ENCODE data around the gene CCL11. TPM values are rescaled to one million over a fixed set of nuclear protein-coding genes. Genes with fewer than 3 reads are reported as not detected.
A peak's percentile ranks its signal among the peaks of the same experiment; 100 is the strongest.

Gene CCL11
- total and polyA plus RNA-seq, 2 of the 8 experiments (the other 6 are each of a cell fraction or from before 2014, with no cell fraction given) = not detected

DNA sequence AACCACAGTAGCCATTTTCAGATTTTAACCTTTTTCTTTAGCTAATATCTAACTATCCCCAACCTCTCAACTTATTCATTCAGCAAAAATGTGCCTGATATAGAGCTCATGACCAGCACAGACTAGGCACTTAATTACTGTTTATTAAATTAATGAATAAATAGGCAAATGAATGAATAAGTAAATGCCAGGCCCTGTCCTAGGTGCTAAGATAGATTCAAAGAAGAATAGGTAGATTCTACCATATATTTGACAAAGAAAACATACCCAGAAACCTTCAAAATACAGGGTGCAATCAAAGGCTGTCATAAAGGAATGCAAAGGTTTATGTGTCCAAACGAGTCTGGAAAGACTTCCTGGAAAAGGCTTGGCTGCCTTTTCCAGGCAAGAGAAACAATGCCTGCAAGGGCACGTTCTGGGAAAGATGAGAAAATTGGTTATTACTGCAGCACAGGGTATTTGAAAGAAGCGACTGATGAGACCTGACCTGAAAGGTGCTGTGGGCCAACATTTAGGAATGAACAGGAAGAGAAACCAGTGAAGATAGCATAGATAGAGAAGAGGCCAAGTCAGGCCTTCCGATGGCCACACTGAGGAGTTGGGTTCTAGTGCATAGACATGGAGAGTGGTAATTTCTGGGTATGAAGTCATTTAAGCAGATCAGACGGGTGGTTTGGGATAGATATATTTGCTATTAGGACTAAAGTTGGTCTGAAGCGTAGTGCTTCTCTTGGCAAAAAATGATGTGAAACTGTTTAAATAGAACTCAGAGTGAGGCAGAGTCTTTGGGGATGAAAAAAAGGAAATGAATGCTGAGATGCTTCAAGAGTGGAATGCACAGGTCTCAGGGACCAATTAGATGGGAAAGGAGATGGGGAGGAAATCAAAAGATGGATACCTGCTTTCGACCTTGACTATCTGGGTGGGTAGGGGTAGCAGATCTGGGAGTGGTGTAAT is 41.9 kb upstream of the CCL11 start:
- no peak overlapping the region for H2AK5ac ChIP-seq (ENCODE audit: low read depth, low read length)
- H3K4ac ChIP-seq (replicated peaks; ENCODE audit: insufficient read length, low read depth, low read length) = no peak overlapping the region
- H3K79me1 ChIP-seq (ENCODE audit: low read depth, low read length) = no peaks in the 10 kb centered on the region
- FAIRE-seq (no peak), DNase-seq (ENCODE audit: low read depth in 1 of 2, low spot score in 2 of 2) (no peak)
- H3K23ac ChIP-seq (ENCODE audit: insufficient read length) = no peak overlapping the region
- no peaks in the 10 kb centered on the region for H3K79me2 ChIP-seq (ENCODE audit: control insufficient read depth in 1 of 2, insufficient read depth in 2 of 2, low read length in 2 of 2)
- POLR2A ChIA-PET (ENCODE audit: partially characterized antibody) = no interaction called here
- H2BK5ac ChIP-seq (ENCODE audit: low read depth, low read length) = 0 out of 2 replicates have a peak overlapping the region, but pooled peaks have one; percentile 37
- H4K8ac ChIP-seq (ENCODE audit: extremely low read depth, insufficient read depth, low read length) = no peak overlapping the region
- CTCF ChIA-PET (ENCODE audit: partially characterized antibody) = no interaction called here
- no peak overlapping the region for H2BK12ac ChIP-seq (ENCODE audit: low read depth, low read length)
- H3K9ac ChIP-seq (replicated peaks in 1 of 4; ENCODE audit: extremely low read depth in 1 of 4, low read depth in 3 of 4, low read length in 3 of 4) = no peak overlapping the region
- no peak overlapping the region for H2BK120ac ChIP-seq (replicated peaks; ENCODE audit: low read depth, low read length)
- no peaks in the 10 kb centered on the region for H3K36me3 ChIP-seq (ENCODE audit: control insufficient read depth in 2 of 4, insufficient read depth in 4 of 4, low read length in 3 of 4)
- H3K27ac ChIP-seq (ENCODE audit: low read depth, low read length) = no peak overlapping the region
- no peaks in the 10 kb centered on the region for H4K20me1 ChIP-seq (replicated peaks in 1 of 2; ENCODE audit: control insufficient read depth in 1 of 2, insufficient read depth in 2 of 2, low read length in 2 of 2)
- H2AFZ ChIP-seq (ENCODE audit: low read length) = no peak overlapping the region
- H3K56ac ChIP-seq (replicated peaks; ENCODE audit: insufficient read length, low read depth, low read length) = no peak overlapping the region
- WGBS, 2 experiments (ENCODE audit: extremely low coverage in 1 of 2, insufficient coverage in 1 of 2, insufficient read length in 1 of 2, insufficient replicate concordance in 2 of 2, low coverage in 1 of 2, low lambda C conversion rate in 2 of 2, missing lambda C conversion rate in 1 of 2) = 88% methylated on average over 7 of the region's 7 CpGs; no CpG with 5 or more reads in 1 of the 2 experiments
- H3K14ac ChIP-seq (ENCODE audit: insufficient read length) = no peak overlapping the region
- H2BK20ac ChIP-seq (ENCODE audit: low read length) = no peak overlapping the region
- H3K27me3 ChIP-seq (replicated peaks in 1 of 4; ENCODE audit: control insufficient read depth in 3 of 4, extremely low read depth in 1 of 4, insufficient read depth in 3 of 4, low read length in 3 of 4) = peaks cover 0 to 3% (median 0%) of the 10 kb centered on the region in 4 experiments; a peak in 1 of 7 replicates
- H3K4me1 ChIP-seq (replicated peaks in 1 of 4; ENCODE audit: control insufficient read depth in 3 of 4, insufficient read depth in 4 of 4, low read length in 3 of 4) = peaks cover 0 to 5% (median 3%) of the 10 kb centered on the region in 4 experiments; a peak in 4 of 7 replicates
- H4K91ac ChIP-seq (replicated peaks; ENCODE audit: insufficient read length, low read length) = no peak overlapping the region
- H3K9me3 ChIP-seq (ENCODE audit: insufficient read depth in 2 of 2, low read depth in 1 of 2, low read length in 1 of 2) = no peaks in the 10 kb centered on the region
- H3K4me3 ChIP-seq (ENCODE audit: extremely low read depth in 1 of 4, insufficient read depth in 2 of 4, low read depth in 3 of 4, low read length in 4 of 4) = no peak overlapping the region
- no peaks in the 10 kb centered on the region for H3K23me2 ChIP-seq (ENCODE audit: low read depth, low read length)
- H4K5ac ChIP-seq (ENCODE audit: insufficient read length, low read depth, low read length) = no peak overlapping the region
- no peak overlapping the region for H3K18ac ChIP-seq (ENCODE audit: extremely low read depth, low read length)
- H3K4me2 ChIP-seq (ENCODE audit: insufficient read depth in 1 of 2, low read depth in 2 of 2, low read length in 2 of 2) = no peak overlapping the region
- TF ChIP-seq TCF12 (IDR thresholded peaks at IDR 0.05; ENCODE audit: low read depth, low read length) (no peak), RXRA (IDR thresholded peaks at IDR 0.05; ENCODE audit: insufficient read depth, low read depth, low read length) (no peak), KDM5A (IDR thresholded peaks at IDR 0.05; ENCODE audit: low read length) (no peak), CREB1 (IDR thresholded peaks at IDR 0.05) (no peak), TAF7 (optimal IDR thresholded peaks at IDR 0.05; ENCODE audit: borderline replicate concordance, low read depth, low read length) (no peak), ZNF274 (IDR thresholded peaks at IDR 0.05; ENCODE audit: borderline replicate concordance, extremely low read depth, low read length) (no peak), SIRT6 (IDR thresholded peaks at IDR 0.05; ENCODE audit: low read length) (no peak)
- no peak overlapping the region for H2BK15ac ChIP-seq (ENCODE audit: low read length)
